NCI-H82 (cell line): ENCODE data around the gene USF3.

Experiments
- DNase-seq: peaks from one replicate; lab custom pipeline; 2025; lab: John Stamatoyannopoulos, UW

USF3 gene

GRCh38 chr3:113695786-113696645 is at the start of gene USF3:
Gene USF3 (minus strand): TSS chr3:113696642. CDS start chr3:113674878, 21,764 bp downstream.
- peak; percentile 85 for DNase-seq

- peak; percentile 96 for DNase-seq
These were observed 49.5 kb upstream of the USF3 start, which contains the start of gene NAA50 for GRCh38 chr3:113745756-113746547. Gene NAA50 (minus strand): TSS chr3:113746249. CDS start chr3:113745949, 300 bp downstream.

GRCh38 chr3:113744941-113745755 is 48.7 kb upstream of the USF3 start:
- DNase-seq, result peak; percentile 94

- DNase-seq, result no peak
These were observed 46.7 kb upstream of the USF3 start for GRCh38 chr3:113743006-113743630.

- DNase-seq, result no peak
These were observed 45.2 kb upstream of the USF3 start for GRCh38 chr3:113741620-113742019.

GRCh38 chr3:113741086-113741485 is 44.6 kb upstream of the USF3 start:
- no peak for DNase-seq

- DNase-seq, result peak; percentile 65
These were observed 40.2 kb upstream of the USF3 start for GRCh38 chr3:113736548-113737089.

GRCh38 chr3:113731694-113732093 is 35.3 kb upstream of the USF3 start:
- no peak for DNase-seq

- DNase-seq, result no peak
These were observed 34.1 kb upstream of the USF3 start for GRCh38 chr3:113730550-113730949.

GRCh38 chr3:113728661-113729060 is 32.2 kb upstream of the USF3 start:
- DNase-seq, result no peak

- DNase-seq, result no peak
These were observed 25.2 kb upstream of the USF3 start for GRCh38 chr3:113721636-113722035.

GRCh38 chr3:113719758-113720157 is 23.3 kb upstream of the USF3 start:
- no peak for DNase-seq

- no peak for DNase-seq
These were observed 22.9 kb upstream of the USF3 start for GRCh38 chr3:113719294-113719693.

GRCh38 chr3:113717818-113718217 is 21.4 kb upstream of the USF3 start:
- DNase-seq, result no peak

GRCh38 chr3:113717308-113717707 is 20.9 kb upstream of the USF3 start:
- no peak for DNase-seq

- no peak for DNase-seq
These were observed 18.3 kb upstream of the USF3 start for GRCh38 chr3:113714702-113715101.

GRCh38 chr3:113712129-113712528 is 15.7 kb upstream of the USF3 start:
- no peak for DNase-seq

- DNase-seq, result no peak
These were observed 11.4 kb upstream of the USF3 start for GRCh38 chr3:113707835-113708234.

- no peak for DNase-seq
These were observed 2.5 kb upstream of the USF3 start for GRCh38 chr3:113698956-113699355.

- no peak for DNase-seq
These were observed 1.8 kb upstream of the USF3 start for GRCh38 chr3:113698213-113698742.

- DNase-seq, result no peak
These were observed 1.2 kb upstream of the USF3 start for GRCh38 chr3:113697500-113698090.
